Hepatocyte (in vitro differentiated cells): ENCODE measurements around the gene BOLA1. TPM values are rescaled to one million over a fixed set of nuclear protein-coding genes. Genes with fewer than 3 reads are reported as not detected.
A peak's percentile ranks its signal among the peaks of the same experiment; 100 is the strongest.
"Not testable (repeated sequence)": the region's sequence is repeated elsewhere in the genome, so short reads cannot be mapped to it uniquely, and the experiment has no call there.

Experiments used
- DNase-seq: peaks from one replicate; pipeline ENCODE4 v3.0.0-alpha.2; 2016; ENCODE audit warnings: low spot score
- H2AFZ ChIP-seq: fragments of 200-600 bp; sonication (generic); 2 replicates; pipeline ENCODE4 v1.6.0; 2016; ENCODE audit warnings: antibody characterized with exemption, mild to moderate bottlenecking
- H3K27ac ChIP-seq: fragments of 200-600 bp; sonication (generic); 2 replicates; pipeline ENCODE4 v1.5.1; 2016; ENCODE audit warnings: mild to moderate bottlenecking
- H3K27me3 ChIP-seq: fragments of 200-600 bp; sonication (generic); 2 replicates; pipeline ENCODE4 v1.6.1; 2016
- H3K36me3 ChIP-seq: fragments of 200-600 bp; sonication (generic); replicated peaks from 2 replicates; pipeline ENCODE4 v1.5.1; 2016; ENCODE audit warnings: low read depth; ENCODE audit not compliant: insufficient read depth
- H3K4me1 ChIP-seq: fragments of 200-600 bp; sonication (generic); 2 replicates; pipeline ENCODE4 v1.5.1; 2016; ENCODE audit warnings: mild to moderate bottlenecking, moderate library complexity; ENCODE audit not compliant: insufficient read depth
- H3K4me2 ChIP-seq: fragments of 200-600 bp; sonication (generic); 2 replicates; pipeline ENCODE4 v1.6.0; 2016
- H3K4me3 ChIP-seq: fragments of 200-600 bp; sonication (generic); 2 replicates; pipeline ENCODE4 v1.5.1; 2016; ENCODE audit warnings: mild to moderate bottlenecking
- H3K79me2 ChIP-seq: fragments of 200-600 bp; sonication (generic); 2 replicates; pipeline ENCODE4 v1.6.0; 2017; ENCODE audit warnings: mild to moderate bottlenecking
- H3K9me2 ChIP-seq: fragments of 200-600 bp; sonication (generic); replicated peaks from 2 replicates; pipeline ENCODE4 v1.6.0; 2017; ENCODE audit warnings: mild to moderate bottlenecking; ENCODE audit not compliant: insufficient read depth
- H3K9me3 ChIP-seq: fragments of 200-600 bp; sonication (generic); 2 replicates; pipeline ENCODE4 v1.5.1; 2016; ENCODE audit warnings: low read depth, mild to moderate bottlenecking
- H4K20me1 ChIP-seq: fragments of 200-600 bp; sonication (generic); 2 replicates; pipeline ENCODE4 v1.6.0; 2016; ENCODE audit warnings: mild to moderate bottlenecking; ENCODE audit not compliant: insufficient read depth, poor library complexity, severe bottlenecking
- CTCF ChIP-seq: fragments of 200-600 bp; sonication (generic); IDR thresholded peaks from 2 replicates; pipeline ENCODE4 v1.5.1; 2016; ENCODE audit warnings: antibody characterized with exemption, mild to moderate bottlenecking; ENCODE audit not compliant: poor library complexity
- EZH2 ChIP-seq: fragments of 200-600 bp; sonication (generic); IDR thresholded peaks from 2 replicates; pipeline ENCODE4 v1.6.1; 2016; ENCODE audit warnings: antibody characterized with exemption, mild to moderate bottlenecking, borderline replicate concordance
- EZH2phosphoT487 ChIP-seq: fragments of 200-600 bp; sonication (generic); IDR thresholded peaks from one replicate; pipeline ENCODE4 v1.6.1; 2018; ENCODE audit warnings: antibody characterized with exemption, mild to moderate bottlenecking, low read depth, moderate library complexity; ENCODE audit not compliant: unreplicated experiment, severe bottlenecking
- WGBS: methylation state at CpG from one replicate; pipeline ENCODE4 v1.1.6; 2016; ENCODE audit warnings: low lambda C conversion rate; ENCODE audit errors: missing lambda C conversion rate; 5-methylcytosine and 5-hydroxymethylcytosine counted together
- polyA plus RNA-seq: library from polyadenylated mRNA; unstranded; fragments of >200 nt; fragmentation: Nextera tagmentation; extraction: Ambion mirVana; gene quantifications from 2 replicates; pipeline ENCODE4 v1.2.1, GENCODE V29; 2016
- total RNA-seq: library from RNA; depleted of rRNA; stranded (reverse); fragments of >200 nt; gene quantifications from 2 replicates; pipeline ENCODE4 v1.2.3, GENCODE V29; 2014

Gene BOLA1
- total RNA-seq (8.5 and 16.1 TPM in 2 replicates), polyA plus RNA-seq (19.0 and 20.6 TPM in 2 replicates)

GRCh38 chr1:149899460-149900284 lies at the start of gene BOLA1:
BOLA1 (plus strand) TSS chr1:149899568; CDS start chr1:149900060, 492 bp downstream.
- Histone ChIP-seq H4K20me1 (no peaks in the 10 kb centered on the region), H3K9me2 (no peaks in the 10 kb centered on the region), H3K4me3 (peak within 1 kb of the TSS; percentile 35), H3K4me2 (peak within 1 kb of the TSS; percentile 77), H3K27me3 (no peaks in the 10 kb centered on the region), H3K27ac (peak within 1 kb of the TSS; percentile 83), H3K9me3 (no peaks in the 10 kb centered on the region), H3K4me1 (no peaks in the 10 kb centered on the region), H3K36me3 (no peaks in the 10 kb centered on the region), H2AFZ (peak within 1 kb of the TSS; percentile 66), H3K79me2 (peaks cover 4% of the 10 kb centered on the region)
- 28% methylated on average over 54 of the region's 65 CpGs for WGBS
- TF ChIP-seq EZH2, result no peak
- TF ChIP-seq CTCF, result no peak
- no peak for TF ChIP-seq EZH2phosphoT487
- DNase-seq, result peak; percentile 95

- Histone ChIP-seq H3K9me3 (no peaks in the 10 kb centered on the region), H3K4me2 (peak overlapping the region; percentile 82), H3K9me2 (no peaks in the 10 kb centered on the region), H4K20me1 (peaks cover 39% of the 10 kb centered on the region), H3K4me3 (peak overlapping the region; percentile 67), H3K27me3 (no peaks in the 10 kb centered on the region), H3K27ac (peak overlapping the region; percentile 85), H3K79me2 (peaks cover 52% of the 10 kb centered on the region), H3K36me3 (no peaks in the 10 kb centered on the region), H2AFZ (no peak overlapping the region), H3K4me1 (peaks cover 40% of the 10 kb centered on the region)
- peak; percentile 7 for DNase-seq
- WGBS, result 0% methylated on average over 8 of the region's 9 CpGs
- no peak for TF ChIP-seq EZH2
- TF ChIP-seq EZH2phosphoT487, result no peak
- TF ChIP-seq CTCF, result no peak
These were observed 49.4 kb upstream of the BOLA1 start for GRCh38 chr1:149849947-149850360.

- peaks cover 32% of the 10 kb centered on the region for H3K4me1 ChIP-seq
- not testable (repeated sequence) for H3K4me2 ChIP-seq, H3K27me3 ChIP-seq, H3K27ac ChIP-seq, H3K4me3 ChIP-seq, H3K9me2 ChIP-seq, DNase-seq, H3K9me3 ChIP-seq, H2AFZ ChIP-seq, H3K36me3 ChIP-seq
- peaks cover 32% of the 10 kb centered on the region for H4K20me1 ChIP-seq
- WGBS, result no CpG with 5 or more reads among the region's 62 CpGs
- peaks cover 43% of the 10 kb centered on the region for H3K79me2 ChIP-seq
These were observed 48.5 kb upstream of the BOLA1 start for GRCh38 chr1:149850732-149851345.

- WGBS, result no CpG with 5 or more reads among the region's 53 CpGs
- H3K36me3 ChIP-seq, H2AFZ ChIP-seq, H3K4me3 ChIP-seq, H3K9me3 ChIP-seq, H3K4me2 ChIP-seq, H3K27ac ChIP-seq, H3K9me2 ChIP-seq, DNase-seq, H3K27me3 ChIP-seq: not testable (repeated sequence)
- H3K4me1 ChIP-seq, result peaks cover 28% of the 10 kb centered on the region
- peaks cover 34% of the 10 kb centered on the region for H3K79me2 ChIP-seq
- peaks cover 24% of the 10 kb centered on the region for H4K20me1 ChIP-seq
These were observed 47.7 kb upstream of the BOLA1 start for GRCh38 chr1:149851585-149852213.

- not testable (repeated sequence) for H2AFZ ChIP-seq, H3K9me2 ChIP-seq, H3K4me2 ChIP-seq, H3K36me3 ChIP-seq, H3K27me3 ChIP-seq, H3K9me3 ChIP-seq, H3K27ac ChIP-seq, H3K4me3 ChIP-seq, DNase-seq
- Histone ChIP-seq H4K20me1 (peaks cover 19% of the 10 kb centered on the region), H3K79me2 (peaks cover 29% of the 10 kb centered on the region), H3K4me1 (peaks cover 23% of the 10 kb centered on the region)
- no CpG with 5 or more reads among the region's 26 CpGs for WGBS
These were observed 47.1 kb upstream of the BOLA1 start for GRCh38 chr1:149852263-149852662.

- not testable (repeated sequence) for H3K9me2 ChIP-seq, H3K27me3 ChIP-seq, H4K20me1 ChIP-seq, H3K9me3 ChIP-seq, H3K27ac ChIP-seq, H3K36me3 ChIP-seq, H3K4me2 ChIP-seq, H3K79me2 ChIP-seq, DNase-seq, H2AFZ ChIP-seq, H3K4me1 ChIP-seq, H3K4me3 ChIP-seq
- no CpG with 5 or more reads among the region's 15 CpGs for WGBS
These were observed 39.1 kb upstream of the BOLA1 start for GRCh38 chr1:149860271-149860670.
